SK-N-SH (cell line): ENCODE results near the gene TSPAN13.

ENCODE experiments used
- EZH2phosphoT487 ChIP-seq: fragments of 200-600 bp; sonication (generic); IDR thresholded peaks from 2 replicates; pipeline ENCODE4 v1.6.1; 2017; ENCODE audit warnings: low read depth, mixed run types, mild to moderate bottlenecking, antibody characterized with exemption, moderate library complexity, borderline replicate concordance
- FOXM1 ChIP-seq: IDR thresholded peaks from 2 replicates; pipeline ENCODE4 v1.4.0; 2012; ENCODE audit warnings: low read depth, mild to moderate bottlenecking
- POLR2AphosphoS5 ChIP-seq: IDR thresholded peaks from 2 replicates; pipeline ENCODE4 v1.6.1; 2012; ENCODE audit warnings: low read depth, low read length
- REST ChIP-seq: IDR thresholded peaks from 2 replicates; pipeline ENCODE4 v1.6.1; 2012; ENCODE audit warnings: mild to moderate bottlenecking, low read depth, low read length, moderate library complexity
- TAF1 ChIP-seq: IDR thresholded peaks from 2 replicates; pipeline ENCODE4 v1.6.1; 2012; ENCODE audit warnings: low read depth, mild to moderate bottlenecking, low read length, moderate library complexity, borderline replicate concordance
- TCF12 ChIP-seq: IDR thresholded peaks from 2 replicates; pipeline ENCODE4 v1.4.0; 2012
- TF ChIP-seq, protein P1 (sequence below): fragments of 200-600 bp; sonication (generic); IDR thresholded peaks from 2 replicates; pipeline ENCODE4 v1.6.1; 2017; ENCODE audit warnings: antibody characterized with exemption, mild to moderate bottlenecking, moderate library complexity

DNA sequence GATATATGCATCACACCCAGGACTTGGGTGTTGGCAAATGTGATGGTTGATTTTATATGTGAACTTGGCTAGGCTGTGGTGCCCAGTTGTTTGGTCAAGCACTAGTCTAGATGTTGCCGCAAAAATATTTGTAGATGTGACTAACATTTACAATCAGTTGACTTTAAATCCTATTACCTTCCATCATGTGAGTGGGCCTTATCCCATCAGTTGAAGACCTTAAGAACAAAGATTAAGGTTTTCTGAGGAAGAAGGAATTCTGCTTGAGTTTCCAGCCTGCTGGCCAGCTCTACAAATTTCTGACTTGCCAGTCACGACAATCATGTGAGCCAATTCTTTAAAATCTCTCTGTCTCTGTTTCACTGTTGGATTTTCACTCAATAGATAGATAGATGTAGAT is 20.3 kb downstream of the TSPAN13 start:
- no peak for TF ChIP-seq EZH2phosphoT487
- TF ChIP-seq, protein P1, sequence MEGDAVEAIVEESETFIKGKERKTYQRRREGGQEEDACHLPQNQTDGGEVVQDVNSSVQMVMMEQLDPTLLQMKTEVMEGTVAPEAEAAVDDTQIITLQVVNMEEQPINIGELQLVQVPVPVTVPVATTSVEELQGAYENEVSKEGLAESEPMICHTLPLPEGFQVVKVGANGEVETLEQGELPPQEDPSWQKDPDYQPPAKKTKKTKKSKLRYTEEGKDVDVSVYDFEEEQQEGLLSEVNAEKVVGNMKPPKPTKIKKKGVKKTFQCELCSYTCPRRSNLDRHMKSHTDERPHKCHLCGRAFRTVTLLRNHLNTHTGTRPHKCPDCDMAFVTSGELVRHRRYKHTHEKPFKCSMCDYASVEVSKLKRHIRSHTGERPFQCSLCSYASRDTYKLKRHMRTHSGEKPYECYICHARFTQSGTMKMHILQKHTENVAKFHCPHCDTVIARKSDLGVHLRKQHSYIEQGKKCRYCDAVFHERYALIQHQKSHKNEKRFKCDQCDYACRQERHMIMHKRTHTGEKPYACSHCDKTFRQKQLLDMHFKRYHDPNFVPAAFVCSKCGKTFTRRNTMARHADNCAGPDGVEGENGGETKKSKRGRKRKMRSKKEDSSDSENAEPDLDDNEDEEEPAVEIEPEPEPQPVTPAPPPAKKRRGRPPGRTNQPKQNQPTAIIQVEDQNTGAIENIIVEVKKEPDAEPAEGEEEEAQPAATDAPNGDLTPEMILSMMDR: no peak
- no peak for TF ChIP-seq TAF1
- no peak for TF ChIP-seq REST
- TF ChIP-seq FOXM1: no peak
- TF ChIP-seq POLR2AphosphoS5: no peak
- TF ChIP-seq TCF12: no peak
